ENCODE data around the gene ESPL1. TPM values are rescaled to one million over a fixed set of nuclear protein-coding genes. Genes with fewer than 3 reads are reported as not detected.
"Not testable (repeated sequence)": the region's sequence is repeated elsewhere in the genome, so short reads cannot be mapped to it uniquely, and the experiment has no call there.

The ESPL1 gene
- total RNA-seq, 1 experiment from 2014 or later: 31.6 TPM

- H3K27ac ChIP-seq (ENCODE audit: low read length): no peak overlapping the region
- no peaks in the 10 kb centered on the region for H3F3A ChIP-seq (ENCODE audit: low read length, unreplicated experiment)
- no peak overlapping the region for H3K4me2 ChIP-seq (ENCODE audit: low read length)
- H3K9me3 ChIP-seq (ENCODE audit: low read length): no peaks in the 10 kb centered on the region
- peaks cover 7% of the 10 kb centered on the region for H3K4me1 ChIP-seq (ENCODE audit: insufficient read depth, low read length)
- H3K9ac ChIP-seq (ENCODE audit: low read length): no peak overlapping the region
- no TSS peak for BruUV-seq (replicated peaks)
- ChIA-PET CTCF (interaction anchor here (0.5 to 1.6 kb wide), 4 partner anchors 17 to 276 kb away, joined by 3 to 17 read pairs (median 6); no protein-coding TSS in a partner anchor), POLR2A (ENCODE audit: unreplicated experiment) (no interaction called here)
- DNase-seq (peak; percentile 40), ATAC-seq (no peak)
- no peaks in the 10 kb centered on the region for H3K9me2 ChIP-seq (replicated peaks; ENCODE audit: low read length)
- H3K36me3 ChIP-seq (ENCODE audit: low read depth, low read length): no peaks in the 10 kb centered on the region
- intact Hi-C loops (cut with micrococcal nuclease): no loop called here
- TF ChIP-seq CTCF (conservative IDR thresholded peaks at IDR 0.05; ENCODE audit: low read depth, low read length) (peak; percentile 68), EZH2phosphoT487 (IDR thresholded peaks at IDR 0.05; ENCODE audit: borderline replicate concordance, low read length) (no peak)
- H3K4me3 ChIP-seq (ENCODE audit: low read length): no peak overlapping the region
- no peaks in the 10 kb centered on the region for H4K20me1 ChIP-seq (ENCODE audit: low read length)
- no peaks in the 10 kb centered on the region for H3K79me2 ChIP-seq (ENCODE audit: low read length)
- H2AFZ ChIP-seq (ENCODE audit: low read length): no peak overlapping the region
- no peaks in the 10 kb centered on the region for H3K27me3 ChIP-seq (ENCODE audit: low read length)
Observed at GRCh38 chr12:53327435-53328042, 59.4 kb downstream of the ESPL1 start.

DNA sequence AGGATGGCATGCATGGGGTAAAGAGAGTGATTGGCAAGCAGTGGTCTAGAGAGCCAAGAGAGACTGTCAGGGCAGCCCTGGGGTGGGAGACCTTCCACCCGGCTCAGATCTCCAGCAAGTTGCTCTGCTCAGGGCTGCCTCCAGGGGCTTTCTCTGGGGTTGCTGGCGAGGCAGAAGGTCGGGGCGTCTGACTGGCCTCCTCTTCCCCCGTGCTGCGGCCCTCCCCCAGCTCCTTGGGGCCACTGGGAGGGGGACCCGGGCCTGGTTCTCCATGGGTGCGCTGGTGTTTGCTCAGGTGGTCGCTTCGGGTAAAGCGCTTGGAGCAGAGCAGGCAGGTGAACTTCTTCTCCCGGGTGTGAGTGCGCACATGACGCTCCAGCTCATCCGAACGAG lies 59.9 kb downstream of the ESPL1 start:
- TF ChIP-seq CTCF (conservative IDR thresholded peaks at IDR 0.05; ENCODE audit: low read depth, low read length) (no peak), EZH2 (IDR thresholded peaks at IDR 0.05; ENCODE audit: low read length, unreplicated experiment) (no peak), EZH2phosphoT487 (IDR thresholded peaks at IDR 0.05; ENCODE audit: borderline replicate concordance, low read length) (no peak)
- BruUV-seq (replicated peaks): no TSS peak
- no peak for ATAC-seq
- Histone ChIP-seq H3K4me1 (ENCODE audit: insufficient read depth, low read length) (peaks cover 7% of the 10 kb centered on the region), H3K4me2 (ENCODE audit: low read length) (no peak overlapping the region), H3K4me3 (ENCODE audit: low read length) (no peak overlapping the region), H3F3A (ENCODE audit: low read length, unreplicated experiment) (no peaks in the 10 kb centered on the region), H3K27ac (ENCODE audit: low read length) (no peak overlapping the region), H3K36me3 (ENCODE audit: low read depth, low read length) (no peaks in the 10 kb centered on the region), H4K20me1 (ENCODE audit: low read length) (no peaks in the 10 kb centered on the region), H3K27me3 (ENCODE audit: low read length) (no peaks in the 10 kb centered on the region), H3K79me2 (ENCODE audit: low read length) (no peaks in the 10 kb centered on the region), H2AFZ (ENCODE audit: low read length) (no peak overlapping the region), H3K9ac (ENCODE audit: low read length) (no peak overlapping the region), H3K9me2 (replicated peaks; ENCODE audit: low read length) (no peaks in the 10 kb centered on the region), H3K9me3 (ENCODE audit: low read length) (no peaks in the 10 kb centered on the region)
- ChIA-PET CTCF (interaction anchor here (1.0 to 1.6 kb wide), 2 partner anchors 17 to 99 kb away, joined by 3 to 17 read pairs; no protein-coding TSS in a partner anchor), POLR2A (ENCODE audit: unreplicated experiment) (no interaction called here)
- DNase-seq: no peak
- intact Hi-C loops (cut with micrococcal nuclease): no loop called here

- POLR2A ChIA-PET (ENCODE audit: unreplicated experiment): no interaction called here
- no TSS peak for BruUV-seq (replicated peaks)
- ATAC-seq: no peak
Observed at GRCh38 chr12:53330671-53331070, 62.6 kb downstream of the ESPL1 start.

DNA sequence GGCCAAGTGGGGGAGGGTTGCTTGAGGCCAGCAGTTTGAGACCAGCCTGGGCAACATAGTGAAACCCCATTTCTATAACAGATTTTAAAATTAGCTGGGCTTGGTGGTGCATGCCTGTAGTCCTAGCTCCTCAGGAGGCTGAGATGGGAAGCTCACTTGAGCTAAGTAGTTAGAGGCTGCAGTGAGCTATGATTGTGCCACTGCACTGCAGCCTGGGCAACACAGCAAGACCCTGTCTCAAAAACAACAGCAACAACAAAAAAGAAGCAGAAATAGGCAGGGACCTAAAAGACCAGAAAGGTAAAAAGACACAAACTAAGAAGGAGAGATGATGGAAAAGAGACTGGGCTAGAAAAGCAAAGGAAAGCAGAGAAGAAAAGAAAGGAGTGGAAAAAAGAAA lies 64.2 kb downstream of the ESPL1 start:
- H2AFZ ChIP-seq (ENCODE audit: low read length); H4K20me1 ChIP-seq (ENCODE audit: low read length); H3K79me2 ChIP-seq (ENCODE audit: low read length); DNase-seq; H3K4me3 ChIP-seq (ENCODE audit: low read length); BruUV-seq (replicated peaks); ATAC-seq; H3K27me3 ChIP-seq (ENCODE audit: low read length); H3K27ac ChIP-seq (ENCODE audit: low read length); H3K36me3 ChIP-seq (ENCODE audit: low read depth, low read length); intact Hi-C loops (cut with micrococcal nuclease); H3K4me1 ChIP-seq (ENCODE audit: insufficient read depth, low read length); H3F3A ChIP-seq (ENCODE audit: low read length, unreplicated experiment); H3K9me3 ChIP-seq (ENCODE audit: low read length); H3K4me2 ChIP-seq (ENCODE audit: low read length); H3K9ac ChIP-seq (ENCODE audit: low read length); H3K9me2 ChIP-seq (replicated peaks; ENCODE audit: low read length): not testable (repeated sequence)
- CTCF ChIA-PET: interaction anchor here (0.7 kb wide), 1 partner anchor 13 kb away, joined by 3 read pairs; no protein-coding TSS in a partner anchor
- POLR2A ChIA-PET (ENCODE audit: unreplicated experiment): interaction anchor here (0.6 kb wide), 1 partner anchor 11 kb away, joined by 7 read pairs; no protein-coding TSS in a partner anchor

More at GRCh38 chr12:53330671-53331070, 62.6 kb downstream of the ESPL1 start:
- H4K20me1 ChIP-seq (ENCODE audit: low read length): no peaks in the 10 kb centered on the region
- H2AFZ ChIP-seq (ENCODE audit: low read length): no peak overlapping the region
- H3K27ac ChIP-seq (ENCODE audit: low read length): no peak overlapping the region
- H3K27me3 ChIP-seq (ENCODE audit: low read length): no peaks in the 10 kb centered on the region
- no peaks in the 10 kb centered on the region for H3K79me2 ChIP-seq (ENCODE audit: low read length)
- TF ChIP-seq EZH2phosphoT487 (IDR thresholded peaks at IDR 0.05; ENCODE audit: borderline replicate concordance, low read length) (no peak), EZH2 (IDR thresholded peaks at IDR 0.05; ENCODE audit: low read length, unreplicated experiment) (no peak), CTCF (conservative IDR thresholded peaks at IDR 0.05; ENCODE audit: low read depth, low read length) (no peak)
- H3K4me1 ChIP-seq (ENCODE audit: insufficient read depth, low read length): no peaks in the 10 kb centered on the region
- intact Hi-C loops (cut with micrococcal nuclease): no loop called here
- CTCF ChIA-PET: interaction anchor here (0.5 kb wide), 1 partner anchor 15 kb away, joined by 5 read pairs; no protein-coding TSS in a partner anchor
- no peak overlapping the region for H3K4me2 ChIP-seq (ENCODE audit: low read length)
- no peak for DNase-seq
- H3K4me3 ChIP-seq (ENCODE audit: low read length): no peak overlapping the region
- no peaks in the 10 kb centered on the region for H3K9me2 ChIP-seq (replicated peaks; ENCODE audit: low read length)
- no peaks in the 10 kb centered on the region for H3K36me3 ChIP-seq (ENCODE audit: low read depth, low read length)
- no peak overlapping the region for H3K9ac ChIP-seq (ENCODE audit: low read length)
- no peaks in the 10 kb centered on the region for H3F3A ChIP-seq (ENCODE audit: low read length, unreplicated experiment)
- H3K9me3 ChIP-seq (ENCODE audit: low read length): no peaks in the 10 kb centered on the region

Data from PC-3 (cell line).